ENCODE data around the gene CNPY2. TPM values are rescaled to one million over a fixed set of nuclear protein-coding genes. Genes with fewer than 3 reads are reported as not detected.

Gene CNPY2
- total and polyA plus RNA-seq, 2 of the 13 experiments (the other 11 are each of a cell fraction or from before 2014, with no cell fraction given) = 285 to 356 TPM

GRCh38 chr12:56359851-56360767, 44.3 kb upstream of the CNPY2 start, which contains the start of gene STAT2 (continued):
- TF ChIP-seq SOX5 (CRISPR knock-in tag; IDR thresholded peaks at IDR 0.05; ENCODE audit: borderline replicate concordance) = 0 out of 2 replicates have a peak, but pooled peaks have one; percentile 8
- no peak for TF ChIP-seq ZNF280B (CRISPR knock-in tag; IDR thresholded peaks at IDR 0.05; ENCODE audit: borderline replicate concordance)
- 0 out of 2 replicates have a peak, but pooled peaks have one; percentile 27 for TF ChIP-seq HNRNPL (IDR thresholded peaks at IDR 0.05; ENCODE audit: low read depth, low read length)
- TF ChIP-seq SNRNP70 (IDR thresholded peaks at IDR 0.05; ENCODE audit: low read depth, low read length) = no peak
- 0 out of 2 replicates have a peak, but pooled peaks have one; percentile 41 for TF ChIP-seq ZNF740 (CRISPR knock-in tag; IDR thresholded peaks at IDR 0.05)
- TF ChIP-seq FOXP1 (IDR thresholded peaks at IDR 0.05) = no peak
- no peak for TF ChIP-seq FOXP1 (CRISPR knock-in tag; IDR thresholded peaks at IDR 0.05)
- peak; percentile 72 for TF ChIP-seq SP5 (CRISPR knock-in tag; IDR thresholded peaks at IDR 0.05; ENCODE audit: borderline replicate concordance, low read depth)
- peak; percentile 82 for TF ChIP-seq KAT8 (CRISPR knock-in tag; IDR thresholded peaks at IDR 0.05)
- peak; percentile 91 for TF ChIP-seq ZNF430 (CRISPR knock-in tag; IDR thresholded peaks at IDR 0.05)
- TF ChIP-seq, protein P1, sequence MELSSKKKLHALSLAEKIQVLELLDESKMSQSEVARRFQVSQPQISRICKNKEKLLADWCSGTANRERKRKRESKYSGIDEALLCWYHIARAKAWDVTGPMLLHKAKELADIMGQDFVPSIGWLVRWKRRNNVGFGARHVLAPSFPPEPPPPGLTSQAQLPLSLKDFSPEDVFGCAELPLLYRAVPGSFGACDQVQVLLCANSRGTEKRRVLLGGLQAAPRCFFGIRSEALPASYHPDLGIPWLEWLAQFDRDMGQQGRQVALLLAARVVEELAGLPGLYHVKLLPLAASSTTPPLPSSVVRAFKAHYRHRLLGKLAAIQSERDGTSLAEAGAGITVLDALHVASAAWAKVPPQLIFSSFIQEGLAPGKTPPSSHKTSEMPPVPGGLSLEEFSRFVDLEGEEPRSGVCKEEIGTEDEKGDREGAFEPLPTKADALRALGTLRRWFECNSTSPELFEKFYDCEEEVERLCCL (CRISPR knock-in tag; IDR thresholded peaks at IDR 0.05; ENCODE audit: borderline replicate concordance) = no peak
- no peak for TF ChIP-seq RERE (CRISPR knock-in tag; IDR thresholded peaks at IDR 0.05; ENCODE audit: low read depth)
- TF ChIP-seq NR3C1 (CRISPR knock-in tag; IDR thresholded peaks at IDR 0.05) = no peak
- TF ChIP-seq HOXD1 (CRISPR knock-in tag; IDR thresholded peaks at IDR 0.05) = no peak
- no peak for TF ChIP-seq MTERF4 (CRISPR knock-in tag; IDR thresholded peaks at IDR 0.05)
- TF ChIP-seq BRD4 (CRISPR knock-in tag; IDR thresholded peaks at IDR 0.05) = no peak
- TF ChIP-seq DBP (CRISPR knock-in tag; IDR thresholded peaks at IDR 0.05; ENCODE audit: not compliant biosample characterization) = no peak
- no peak for TF ChIP-seq ZNF768 (CRISPR knock-in tag; IDR thresholded peaks at IDR 0.05)
- 0 out of 2 replicates have a peak, but pooled peaks have one; percentile 0 for TF ChIP-seq ZNF816 (CRISPR knock-in tag; IDR thresholded peaks at IDR 0.05; ENCODE audit: borderline replicate concordance)

Data from HepG2 (cell line).